22Rv1 (cell line): ENCODE data around the gene TRAPPC13.

Experiments
- CTCF ChIP-seq: fragments of 450-650 bp; IDR thresholded peaks from 2 replicates; pipeline ENCODE4 v1.5.1; 2017; ENCODE audit warnings: mild to moderate bottlenecking
- ZFX ChIP-seq: fragments of 450-650 bp; IDR thresholded peaks from 2 replicates; pipeline ENCODE4 v1.6.1; 2017; ENCODE audit warnings: antibody characterized with exemption, borderline replicate concordance

GRCh38 chr5:65624025-65624570 lies 729 bp upstream of the TRAPPC13 start, which contains the start of gene TRIM23:
- no peak for TF ChIP-seq CTCF
- no peak for TF ChIP-seq ZFX
